AG10803 (cell line): Measurements from ENCODE around the gene MOV10.

ENCODE experiments used
- DNase-seq: peaks from one replicate; pipeline ENCODE4 v3.0.0; 2010; ENCODE audit warnings: low read depth
- H3K4me3 ChIP-seq: 2 replicates; pipeline ENCODE4 v1.5.1; 2011; ENCODE audit warnings: mild to moderate bottlenecking, low read length, control low read depth
- TF ChIP-seq, protein P1 (sequence below): conservative IDR thresholded peaks from 2 replicates; pipeline ENCODE4 v1.5.1; 2011; ENCODE audit warnings: mild to moderate bottlenecking, low read length, control low read depth, inconsistent platforms

MOV10 gene

DNA sequence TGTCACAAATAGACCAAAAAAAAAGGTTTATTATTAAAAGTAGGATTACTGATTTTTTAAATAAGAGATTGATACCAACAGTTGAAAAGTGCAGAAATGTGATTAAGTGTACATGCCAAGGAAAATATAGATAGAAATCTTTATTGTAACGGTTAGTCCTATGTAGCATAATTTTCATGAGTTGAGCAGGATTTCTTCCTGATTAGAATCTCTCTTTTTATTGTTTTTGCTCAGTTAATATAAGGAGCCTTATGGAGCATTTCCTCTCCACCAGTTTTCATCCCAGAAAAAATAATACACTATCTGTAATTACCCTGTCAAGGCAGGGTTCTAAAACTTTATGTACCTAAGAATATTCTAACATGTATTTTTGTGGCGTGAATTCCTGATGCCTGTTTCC is 31.4 kb upstream of the MOV10 start:
- no peak for DNase-seq
- TF ChIP-seq, protein P1, sequence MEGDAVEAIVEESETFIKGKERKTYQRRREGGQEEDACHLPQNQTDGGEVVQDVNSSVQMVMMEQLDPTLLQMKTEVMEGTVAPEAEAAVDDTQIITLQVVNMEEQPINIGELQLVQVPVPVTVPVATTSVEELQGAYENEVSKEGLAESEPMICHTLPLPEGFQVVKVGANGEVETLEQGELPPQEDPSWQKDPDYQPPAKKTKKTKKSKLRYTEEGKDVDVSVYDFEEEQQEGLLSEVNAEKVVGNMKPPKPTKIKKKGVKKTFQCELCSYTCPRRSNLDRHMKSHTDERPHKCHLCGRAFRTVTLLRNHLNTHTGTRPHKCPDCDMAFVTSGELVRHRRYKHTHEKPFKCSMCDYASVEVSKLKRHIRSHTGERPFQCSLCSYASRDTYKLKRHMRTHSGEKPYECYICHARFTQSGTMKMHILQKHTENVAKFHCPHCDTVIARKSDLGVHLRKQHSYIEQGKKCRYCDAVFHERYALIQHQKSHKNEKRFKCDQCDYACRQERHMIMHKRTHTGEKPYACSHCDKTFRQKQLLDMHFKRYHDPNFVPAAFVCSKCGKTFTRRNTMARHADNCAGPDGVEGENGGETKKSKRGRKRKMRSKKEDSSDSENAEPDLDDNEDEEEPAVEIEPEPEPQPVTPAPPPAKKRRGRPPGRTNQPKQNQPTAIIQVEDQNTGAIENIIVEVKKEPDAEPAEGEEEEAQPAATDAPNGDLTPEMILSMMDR = no peak
- no peak overlapping the region for H3K4me3 ChIP-seq

DNA sequence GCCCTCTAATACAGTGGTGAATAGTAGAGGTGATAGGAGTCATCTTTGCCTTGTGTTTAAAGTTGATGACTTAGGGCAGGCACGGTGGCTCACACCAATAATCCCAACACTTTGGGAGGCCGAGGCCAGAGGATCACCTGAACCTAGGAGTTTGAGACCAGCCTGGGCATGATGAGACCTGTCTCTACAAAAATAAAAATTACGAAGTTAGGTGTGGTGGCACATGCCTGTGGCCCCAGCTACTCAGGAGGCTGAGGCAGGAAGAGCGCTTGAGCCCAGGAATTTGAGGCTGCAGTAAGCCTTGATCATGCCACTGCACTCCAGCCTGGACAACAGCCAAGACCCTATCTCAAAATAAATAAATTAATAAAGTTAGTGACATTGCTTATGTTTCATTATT is 28.2 kb upstream of the MOV10 start:
- no peak for DNase-seq
- TF ChIP-seq, protein P1 = no peak

GRCh38 chr1:112651205-112651604 is 23.3 kb upstream of the MOV10 start:
- TF ChIP-seq, protein P1 = no peak
- no peak overlapping the region for H3K4me3 ChIP-seq
- no peak for DNase-seq

More for the DNA sequence above, 28.2 kb upstream of the MOV10 start:
- H3K4me3 ChIP-seq = no peak overlapping the region

DNA sequence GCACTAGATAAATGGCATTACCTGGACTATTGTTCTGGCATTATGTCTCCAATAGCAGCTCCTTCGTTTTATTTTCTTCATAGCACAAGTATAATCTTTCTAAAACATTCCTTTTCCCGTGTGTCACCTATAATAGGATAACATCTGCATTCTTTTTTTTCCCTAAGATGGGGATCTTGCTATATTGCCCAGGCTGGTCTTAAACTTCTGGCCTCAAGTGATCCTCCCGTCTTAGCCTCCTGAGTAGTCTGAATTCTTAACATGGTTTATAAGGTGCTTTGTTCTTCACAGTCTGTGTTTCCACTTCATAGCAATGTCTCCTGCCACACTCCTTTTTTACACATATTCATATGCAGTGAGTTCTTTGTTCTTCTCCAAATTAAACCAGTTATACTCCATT is 8.6 kb upstream of the MOV10 start:
- TF ChIP-seq, protein P1 = no peak
- H3K4me3 ChIP-seq = no peak overlapping the region
- no peak for DNase-seq

GRCh38 chr1:112666946-112667345 is 7.5 kb upstream of the MOV10 start:
- H3K4me3 ChIP-seq = no peak overlapping the region
- DNase-seq = no peak
- TF ChIP-seq, protein P1 = no peak

DNA sequence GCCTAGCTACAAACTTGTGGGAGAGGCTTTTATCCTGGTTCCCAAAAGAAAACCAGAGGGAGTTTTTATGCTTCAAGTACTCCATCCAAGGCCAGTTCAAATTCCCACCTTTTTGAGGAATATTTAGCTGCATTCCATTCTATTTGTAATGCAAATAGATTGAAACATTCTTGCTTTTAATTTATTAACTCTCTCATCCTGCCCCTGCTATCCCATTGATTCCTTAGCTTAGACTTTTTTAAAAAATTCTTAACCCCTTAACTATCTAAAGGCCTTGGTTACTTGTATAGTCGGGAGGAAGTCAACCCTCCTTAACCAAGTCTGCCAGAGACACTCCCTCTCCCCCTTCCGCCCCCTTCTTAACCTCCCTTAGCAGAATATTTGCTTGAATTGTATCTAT is 2.5 kb upstream of the MOV10 start:
- peak; percentile 17 for DNase-seq
- H3K4me3 ChIP-seq = no peak overlapping the region
- TF ChIP-seq, protein P1 = no peak

GRCh38 chr1:112672842-112673241 is 1.6 kb upstream of the MOV10 start:
- no peak for DNase-seq
- TF ChIP-seq, protein P1 = no peak
- H3K4me3 ChIP-seq = no peak overlapping the region
